Osteoblast (primary cell): ENCODE results near the gene DLX3. TPM values are rescaled to one million over a fixed set of nuclear protein-coding genes. Genes with fewer than 3 reads are reported as not detected.

Source experiments
- DNase-seq: peaks from one replicate; pipeline ENCODE4 v3.0.0; 2011; ENCODE audit warnings: low spot score, mixed read lengths; ENCODE audit not compliant: insufficient read length; ENCODE audit errors: missing footprints
- H2AFZ ChIP-seq: 2 replicates; pipeline ENCODE4 v1.6.0; 2011; ENCODE audit warnings: mild to moderate bottlenecking, low read length
- H3K27ac ChIP-seq: 2 replicates; pipeline ENCODE4 v1.5.1; 2011; ENCODE audit warnings: mild to moderate bottlenecking, low read depth, low read length, moderate library complexity
- H3K27me3 ChIP-seq: 2 replicates; pipeline ENCODE4 v1.6.0; 2012; ENCODE audit warnings: mild to moderate bottlenecking, control low read depth, inconsistent platforms, low read length, moderate library complexity; ENCODE audit not compliant: insufficient read depth
- H3K36me3 ChIP-seq: 2 replicates; pipeline ENCODE4 v1.5.1; 2011; ENCODE audit warnings: mild to moderate bottlenecking, low read length, control low read depth, moderate library complexity; ENCODE audit not compliant: insufficient read depth
- H3K4me1 ChIP-seq: 2 replicates; pipeline ENCODE4 v1.5.1; 2011; ENCODE audit warnings: mild to moderate bottlenecking, low read length, control low read depth, moderate library complexity; ENCODE audit not compliant: insufficient read depth
- H3K4me2 ChIP-seq: 2 replicates; pipeline ENCODE4 v1.6.0; 2011; ENCODE audit warnings: mild to moderate bottlenecking, low read length; ENCODE audit not compliant: insufficient read depth
- H3K4me3 ChIP-seq: fragments of 200-600 bp; sonication (generic); 3 replicates; pipeline ENCODE4 v1.5.1; 2012; ENCODE audit warnings: mild to moderate bottlenecking, low read length, inconsistent platforms; ENCODE audit not compliant: insufficient read depth
- H3K79me2 ChIP-seq: 2 replicates; pipeline ENCODE4 v1.6.0; 2012; ENCODE audit warnings: mild to moderate bottlenecking, low read length, control low read depth, inconsistent platforms; ENCODE audit not compliant: insufficient read depth
- H3K9me3 ChIP-seq: 2 replicates; pipeline ENCODE4 v1.5.1; 2011; ENCODE audit warnings: low read depth, low read length, control low read depth
- H4K20me1 ChIP-seq: 2 replicates; pipeline ENCODE4 v1.6.0; 2012; ENCODE audit warnings: mild to moderate bottlenecking, low read length, control low read depth; ENCODE audit not compliant: insufficient read depth
- CTCF ChIP-seq: IDR thresholded peaks from 2 replicates; pipeline ENCODE4 v1.5.1; 2011; ENCODE audit warnings: mild to moderate bottlenecking, low read depth, low read length, moderate library complexity; ENCODE audit errors: extremely low read depth
- total RNA-seq: library from RNA; depleted of rRNA; stranded (reverse); fragments of >200 nt; gene quantifications from 2 replicates; pipeline ENCODE4 v1.2.3, GENCODE V29; 2012

Gene DLX3
- total RNA-seq, 1 donor = 1.1 TPM

GRCh38 chr17:50021681-50022370 lies 26.8 kb upstream of the DLX3 start:
- no peak for DNase-seq
- H3K4me1 ChIP-seq = peaks cover 5% of the 10 kb centered on the region
- H3K79me2 ChIP-seq = peaks cover 5% of the 10 kb centered on the region
- no peak for TF ChIP-seq CTCF
- H3K27ac ChIP-seq = no peak overlapping the region
- H3K36me3 ChIP-seq = no peaks in the 10 kb centered on the region
- H4K20me1 ChIP-seq = no peaks in the 10 kb centered on the region
- no peaks in the 10 kb centered on the region for H3K9me3 ChIP-seq
- H3K4me3 ChIP-seq = no peak overlapping the region
- H2AFZ ChIP-seq = no peak overlapping the region
- peaks cover 4% of the 10 kb centered on the region for H3K27me3 ChIP-seq
- H3K4me2 ChIP-seq = no peak overlapping the region

GRCh38 chr17:50020841-50021599 lies 26.0 kb upstream of the DLX3 start:
- TF ChIP-seq CTCF = no peak
- H3K4me2 ChIP-seq = no peak overlapping the region
- peaks cover 3% of the 10 kb centered on the region for H3K4me1 ChIP-seq
- H3K4me3 ChIP-seq = no peak overlapping the region
- no peak overlapping the region for H2AFZ ChIP-seq
- H3K79me2 ChIP-seq = no peaks in the 10 kb centered on the region
- no peaks in the 10 kb centered on the region for H3K36me3 ChIP-seq
- H4K20me1 ChIP-seq = no peaks in the 10 kb centered on the region
- DNase-seq = peak; percentile 9
- no peak overlapping the region for H3K27ac ChIP-seq
- peaks cover 4% of the 10 kb centered on the region for H3K27me3 ChIP-seq
- H3K9me3 ChIP-seq = no peaks in the 10 kb centered on the region

GRCh38 chr17:50018909-50019308 lies 23.9 kb upstream of the DLX3 start:
- Histone ChIP-seq H3K36me3 (no peaks in the 10 kb centered on the region), H2AFZ (no peak overlapping the region), H3K9me3 (no peaks in the 10 kb centered on the region), H3K4me1 (peaks cover 3% of the 10 kb centered on the region), H3K79me2 (no peaks in the 10 kb centered on the region), H3K27me3 (peaks cover 4% of the 10 kb centered on the region), H3K4me2 (no peak overlapping the region), H4K20me1 (no peaks in the 10 kb centered on the region), H3K4me3 (no peak overlapping the region), H3K27ac (no peak overlapping the region)
- no peak for DNase-seq
- no peak for TF ChIP-seq CTCF

- TF ChIP-seq CTCF = no peak
- Histone ChIP-seq H3K27ac (no peak overlapping the region), H3K9me3 (no peaks in the 10 kb centered on the region), H3K4me2 (no peak overlapping the region), H4K20me1 (no peaks in the 10 kb centered on the region), H3K79me2 (no peaks in the 10 kb centered on the region), H3K27me3 (no peaks in the 10 kb centered on the region), H3K4me1 (peaks cover 3% of the 10 kb centered on the region), H3K4me3 (no peak overlapping the region), H3K36me3 (no peaks in the 10 kb centered on the region), H2AFZ (no peak overlapping the region)
- DNase-seq = no peak
Measured at GRCh38 chr17:50015146-50015545, 20.1 kb upstream of the DLX3 start.
